ENCODE results near the gene APOL3. TPM values are rescaled to one million over a fixed set of nuclear protein-coding genes. Genes with fewer than 3 reads are reported as not detected.

Gene APOL3
- polyA plus RNA-seq, 1 experiment: 6.7 TPM

DNA sequence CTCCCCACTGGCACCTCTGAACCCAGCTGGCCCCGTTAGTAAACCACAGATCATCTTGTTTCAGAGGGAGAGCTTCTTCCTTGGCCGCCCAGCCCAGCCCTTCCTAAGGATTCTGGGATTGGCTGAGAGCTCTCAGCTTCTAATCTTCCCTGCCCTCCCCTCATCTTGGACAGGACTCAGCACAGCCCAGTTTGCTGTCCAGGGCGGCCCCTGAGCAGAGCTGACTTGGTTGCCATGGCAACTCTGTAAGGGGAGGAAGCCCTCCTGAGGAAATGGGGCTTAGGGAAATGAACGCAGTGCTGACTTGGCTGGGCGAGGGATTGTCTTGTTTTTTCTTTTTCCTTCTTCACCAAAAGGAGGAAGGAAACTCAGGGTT is 36.5 kb upstream of the APOL3 start:
- no peak for TF ChIP-seq CTCF (IDR thresholded peaks at IDR 0.05; ENCODE audit: insufficient read depth, low read depth, low read length)
- Histone ChIP-seq H3K4me3 (ENCODE audit: low read depth, low read length) (no peak overlapping the region), H3K27me3 (ENCODE audit: control insufficient read depth, insufficient read depth, low read length) (no peaks in the 10 kb centered on the region; the same call in none of the 2 replicates), H3K36me3 (ENCODE audit: control insufficient read depth, insufficient read depth, low read length) (no peaks in the 10 kb centered on the region)
- ChIA-PET CTCF (interaction anchor here (0.7 to 4.8 kb wide), 7 partner anchors 14 to 290 kb away, joined by 3 to 50 read pairs (median 4); partner anchors contain the start of genes APOL1 and APOL2), POLR2A (no interaction called here)
- DNase-seq (ENCODE audit: low read depth): no peak

- CTCF ChIA-PET: interaction anchor here (0.7 to 4.8 kb wide), 13 partner anchors 11 to 293 kb away, joined by 3 to 50 read pairs (median 5); partner anchors contain the start of gene APOL2
- POLR2A ChIA-PET: no interaction called here
- TF ChIP-seq CTCF (IDR thresholded peaks at IDR 0.05; ENCODE audit: insufficient read depth, low read depth, low read length): no peak
- no peak for DNase-seq (ENCODE audit: low read depth)
- Histone ChIP-seq H3K27me3 (ENCODE audit: control insufficient read depth, insufficient read depth, low read length) (no peaks in the 10 kb centered on the region; the same call in 1 of the 2 replicates), H3K36me3 (ENCODE audit: control insufficient read depth, insufficient read depth, low read length) (no peaks in the 10 kb centered on the region), H3K4me3 (ENCODE audit: low read depth, low read length) (no peak overlapping the region)
These were observed 35.9 kb upstream of the APOL3 start for GRCh38 chr22:36196254-36197064.

- POLR2A ChIA-PET: no interaction called here
- H3K27me3 ChIP-seq (ENCODE audit: control insufficient read depth, insufficient read depth, low read length): no peaks in the 10 kb centered on the region; the same call in 1 of the 2 replicates
- CTCF ChIA-PET: interaction anchor here (0.7 to 4.8 kb wide), 20 partner anchors 9 to 295 kb away, joined by 3 to 50 read pairs (median 5); partner anchors contain the start of gene APOL2
These were observed 34.4 kb upstream of the APOL3 start for GRCh38 chr22:36194971-36195370.

GRCh38 chr22:36194385-36194784 is 33.8 kb upstream of the APOL3 start:
- DNase-seq (ENCODE audit: low read depth): no peak
- ChIA-PET CTCF (interaction anchor here (0.7 to 4.8 kb wide), 19 partner anchors 9 to 295 kb away, joined by 3 to 50 read pairs (median 5); partner anchors contain the start of gene APOL2), POLR2A (no interaction called here)
- TF ChIP-seq CTCF (IDR thresholded peaks at IDR 0.05; ENCODE audit: insufficient read depth, low read depth, low read length): no peak
- Histone ChIP-seq H3K4me3 (ENCODE audit: low read depth, low read length) (no peak overlapping the region), H3K27me3 (ENCODE audit: control insufficient read depth, insufficient read depth, low read length) (no peaks in the 10 kb centered on the region; the same call in 1 of the 2 replicates), H3K36me3 (ENCODE audit: control insufficient read depth, insufficient read depth, low read length) (no peaks in the 10 kb centered on the region)

More at GRCh38 chr22:36194971-36195370, 34.4 kb upstream of the APOL3 start:
- Histone ChIP-seq H3K36me3 (ENCODE audit: control insufficient read depth, insufficient read depth, low read length) (no peaks in the 10 kb centered on the region), H3K4me3 (ENCODE audit: low read depth, low read length) (no peak overlapping the region)
- peak; percentile 83 for TF ChIP-seq CTCF (IDR thresholded peaks at IDR 0.05; ENCODE audit: insufficient read depth, low read depth, low read length)
- DNase-seq (ENCODE audit: low read depth): no peak

- no peaks in the 10 kb centered on the region for H3K36me3 ChIP-seq (ENCODE audit: control insufficient read depth, insufficient read depth, low read length)
- CTCF ChIA-PET: interaction anchor here (1.1 to 4.8 kb wide), 4 partner anchors 12 to 296 kb away, joined by 3 to 50 read pairs (median 13); partner anchors contain the start of gene APOL2
- POLR2A ChIA-PET: no interaction called here
- H3K27me3 ChIP-seq (ENCODE audit: control insufficient read depth, insufficient read depth, low read length): no peaks in the 10 kb centered on the region; the same call in 1 of the 2 replicates
- TF ChIP-seq CTCF (IDR thresholded peaks at IDR 0.05; ENCODE audit: insufficient read depth, low read depth, low read length): no peak
- H3K4me3 ChIP-seq (ENCODE audit: low read depth, low read length): no peak overlapping the region
- DNase-seq (ENCODE audit: low read depth): no peak
These were observed 33.0 kb upstream of the APOL3 start for GRCh38 chr22:36193577-36193976.
